Measurements from ENCODE around the gene USP54.
"Not testable (repeated sequence)": the region's sequence is repeated elsewhere in the genome, so short reads cannot be mapped to it uniquely, and the experiment has no call there.

Gene USP54

DNA sequence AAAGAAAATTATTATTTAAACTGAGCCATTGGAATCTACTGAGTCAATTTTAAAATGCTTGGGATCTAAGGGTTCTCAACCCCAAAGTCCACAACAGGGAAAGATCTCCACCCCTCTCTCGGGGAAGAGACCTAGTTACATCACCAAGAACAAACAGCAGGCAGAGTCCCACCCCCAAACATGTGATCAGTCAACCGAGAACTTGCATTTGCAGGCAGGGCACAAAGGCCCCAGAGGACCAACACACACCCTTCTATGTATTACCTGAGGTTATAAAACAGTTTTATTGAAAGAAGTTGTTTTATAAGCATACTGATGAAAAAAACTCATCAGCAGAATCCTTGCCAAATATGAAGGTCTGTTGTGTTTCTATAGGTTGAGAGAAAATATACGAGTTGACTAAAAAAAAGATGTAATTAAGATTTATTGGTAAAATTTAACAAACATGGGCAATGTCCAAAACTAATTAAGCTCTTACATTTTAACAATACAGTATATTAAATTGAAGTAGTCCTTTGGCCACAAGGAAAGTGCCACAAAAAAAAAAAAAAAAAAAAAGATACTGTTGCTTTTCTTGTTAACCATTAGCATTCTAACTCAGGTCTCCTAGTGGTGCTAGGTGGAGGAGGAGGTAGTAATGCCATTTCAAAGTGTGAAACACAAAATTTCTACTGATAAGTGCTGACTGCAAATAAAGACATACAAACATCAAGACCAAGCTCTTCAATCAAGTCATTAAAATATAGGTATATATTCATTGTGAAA is 975 bp upstream of the USP54 start:
- no peak for DNase-seq (ENCODE audit: low read depth)

DNA sequence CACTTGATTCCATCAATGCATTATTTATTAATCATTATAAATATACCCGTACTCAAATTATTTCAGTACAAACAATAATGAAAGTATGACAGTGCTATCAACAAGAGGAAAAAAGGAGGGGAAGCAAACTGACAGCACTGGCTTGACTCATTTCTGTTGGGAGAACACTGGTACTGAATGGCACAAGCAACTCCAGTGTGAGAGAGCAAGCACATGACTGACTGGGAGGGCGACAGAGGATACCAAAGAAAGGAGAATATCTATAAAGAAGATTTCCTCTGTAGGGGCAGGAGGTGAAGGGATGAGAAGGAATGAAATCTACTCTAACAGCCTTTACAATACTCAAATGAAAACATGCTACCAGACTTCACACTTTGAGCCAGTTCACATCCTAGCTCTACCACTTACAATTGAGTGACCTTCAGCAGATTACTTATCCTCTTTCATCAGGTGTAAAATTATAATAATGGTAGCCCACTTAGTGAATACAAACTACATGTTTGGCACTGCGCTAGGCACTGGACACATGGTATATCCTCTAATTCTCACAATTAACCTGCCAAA is 1.5 kb downstream of the USP54 start:
- DNase-seq (ENCODE audit: low read depth): no peak

DNA sequence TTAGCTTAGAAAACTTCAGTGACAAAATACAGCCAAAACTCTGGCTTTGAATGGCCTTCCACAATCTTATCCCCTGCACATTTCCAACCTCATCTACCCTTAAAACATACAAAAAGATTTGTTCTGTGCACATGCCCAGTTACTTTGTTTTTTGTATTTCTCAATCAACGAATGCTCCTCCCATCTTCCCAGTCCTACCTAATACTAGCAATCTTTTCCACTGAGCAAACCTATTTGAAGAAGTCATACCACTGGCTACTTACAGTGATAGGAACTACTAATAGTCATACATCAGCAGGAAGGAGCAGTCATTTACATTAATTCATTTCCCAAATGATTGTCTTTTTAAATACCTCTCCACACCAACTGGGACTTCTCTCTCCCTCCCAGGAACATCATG is 2.5 kb downstream of the USP54 start:
- no peak for DNase-seq (ENCODE audit: low read depth)

GRCh38 chr10:73586583-73586984 is 4.6 kb downstream of the USP54 start:
- DNase-seq (ENCODE audit: low read depth): no peak

DNA sequence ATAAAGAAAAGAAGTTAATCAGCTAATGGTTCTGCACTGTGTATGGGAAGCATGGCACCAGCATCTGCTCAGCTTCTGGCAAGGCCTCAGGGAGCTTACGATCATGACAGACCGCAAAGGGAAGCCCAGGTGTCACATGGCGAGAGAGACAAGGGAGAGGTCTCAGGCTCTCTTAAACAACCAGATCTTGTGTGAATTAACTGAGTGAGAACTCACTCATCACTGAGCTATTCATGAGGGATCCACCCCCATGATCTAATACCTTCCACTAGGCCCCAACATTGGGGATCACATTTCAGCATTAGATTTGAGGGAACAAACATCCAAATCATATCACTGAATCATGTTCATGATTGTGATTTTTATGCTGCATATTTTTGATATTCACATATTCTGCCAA is 5.8 kb downstream of the USP54 start:
- DNase-seq (ENCODE audit: low read depth): no peak

- no peak for DNase-seq (ENCODE audit: low read depth)
Observed at GRCh38 chr10:73584737-73585136, 6.4 kb downstream of the USP54 start.

- DNase-seq (ENCODE audit: low read depth): no peak
Observed at GRCh38 chr10:73581918-73582317, 9.2 kb downstream of the USP54 start.

DNA sequence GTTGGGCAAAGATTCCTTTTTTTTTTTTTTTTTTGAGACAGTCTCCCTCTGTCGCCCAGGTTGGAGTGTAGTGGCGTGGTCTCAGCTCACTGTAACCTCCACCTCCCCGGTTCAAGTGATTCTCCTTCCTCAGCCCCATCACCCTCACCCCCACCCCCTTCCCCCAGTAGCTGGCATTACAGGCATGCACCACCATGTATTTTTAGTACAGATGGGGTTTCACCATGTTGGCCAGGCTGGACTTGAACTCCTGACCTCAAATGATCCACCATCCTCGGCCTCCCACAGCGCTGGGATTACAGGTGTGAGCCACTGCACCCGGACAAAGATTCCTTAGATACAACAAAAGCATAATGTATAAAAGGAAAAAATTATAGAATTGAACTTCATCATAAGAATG is 12.2 kb downstream of the USP54 start:
- not testable (repeated sequence) for DNase-seq (ENCODE audit: low read depth)

- DNase-seq (ENCODE audit: low read depth): no peak
Observed at GRCh38 chr10:73577788-73578187, 13.4 kb downstream of the USP54 start.

DNA sequence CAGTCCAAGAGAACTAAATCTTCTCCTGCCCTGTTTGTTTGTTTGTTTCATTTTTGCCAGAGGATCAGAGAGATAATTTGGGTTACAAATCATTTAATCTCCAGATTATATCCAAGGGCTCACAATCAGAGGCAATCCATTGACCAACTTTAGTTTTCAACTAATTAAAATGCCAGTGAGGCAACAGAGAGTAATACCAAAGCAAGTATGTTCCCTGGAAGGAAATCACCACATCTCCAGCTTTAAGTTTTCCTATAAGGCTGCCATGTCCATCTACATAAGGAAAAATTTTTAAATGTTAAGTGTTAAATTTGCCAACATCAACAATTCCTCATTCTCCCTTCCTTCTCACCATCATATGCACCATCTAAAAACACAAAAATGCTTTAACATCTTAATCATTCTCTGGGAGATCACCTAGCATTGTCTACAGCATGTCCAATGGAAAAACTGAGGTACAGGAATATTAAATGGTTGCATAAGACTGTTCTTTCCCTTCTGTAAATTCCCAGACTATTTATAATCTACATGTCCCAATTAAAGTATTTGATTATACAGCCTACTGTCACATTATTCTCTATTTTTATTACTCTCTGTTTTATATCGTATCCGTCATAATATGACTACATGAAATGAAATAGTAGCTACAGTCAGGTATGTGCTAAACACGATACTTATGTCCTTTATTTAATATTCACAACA is 14.1 kb downstream of the USP54 start:
- no peak for DNase-seq (ENCODE audit: low read depth)

DNA sequence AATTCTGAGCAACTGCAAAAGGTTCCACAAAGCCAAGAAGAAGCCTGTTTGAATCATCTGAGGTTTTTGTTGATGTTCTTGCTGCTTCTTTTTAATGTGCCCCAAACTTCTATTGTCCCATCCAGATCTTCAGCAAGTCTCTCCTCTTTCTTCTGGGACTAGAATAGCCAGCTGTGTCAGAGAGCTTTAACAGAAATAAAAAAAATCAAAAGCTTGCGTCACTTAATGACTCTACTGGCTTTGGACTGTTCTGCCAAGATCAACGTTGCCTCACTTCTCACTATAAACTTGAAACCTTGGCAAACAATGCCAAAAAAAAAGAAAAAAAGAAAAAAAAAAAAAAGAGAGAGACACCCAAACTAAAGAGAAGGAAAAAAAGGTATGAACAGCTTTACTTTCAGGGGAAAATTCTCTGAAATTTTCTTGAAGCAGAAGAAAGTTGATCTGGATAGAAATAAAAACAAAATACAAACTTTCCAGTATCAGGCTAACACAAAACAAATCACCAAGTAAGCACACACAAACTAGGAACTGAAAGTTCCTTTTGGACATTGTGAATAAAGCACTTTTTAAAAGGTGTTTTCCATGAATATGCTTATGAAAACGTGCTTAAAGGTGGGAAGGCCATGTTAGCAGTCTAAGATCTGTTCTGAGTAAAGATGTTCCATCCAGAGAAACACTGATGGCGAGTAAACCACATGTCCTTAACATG is 14.8 kb downstream of the USP54 start:
- no peak for DNase-seq (ENCODE audit: low read depth)

DNA sequence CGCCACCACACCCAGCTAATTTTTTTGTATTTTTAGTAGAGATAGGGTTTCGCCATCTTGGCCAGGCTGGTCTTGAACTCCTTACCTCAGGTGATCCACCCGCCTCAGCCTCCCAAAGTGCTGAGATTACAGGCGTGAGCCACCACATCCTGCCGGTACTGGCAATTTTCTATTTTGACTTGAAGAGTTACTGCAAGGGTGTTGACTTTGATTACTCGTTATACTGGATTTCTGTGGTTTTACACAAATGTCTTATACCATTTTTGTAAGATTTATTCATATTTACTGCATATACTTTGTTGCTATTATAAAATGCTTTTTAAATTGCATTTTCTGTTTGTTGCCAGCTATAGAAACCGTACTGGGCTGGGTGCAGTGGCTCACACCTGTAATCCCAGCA is 24.1 kb downstream of the USP54 start:
- not testable (repeated sequence) for DNase-seq (ENCODE audit: low read depth)

DNA sequence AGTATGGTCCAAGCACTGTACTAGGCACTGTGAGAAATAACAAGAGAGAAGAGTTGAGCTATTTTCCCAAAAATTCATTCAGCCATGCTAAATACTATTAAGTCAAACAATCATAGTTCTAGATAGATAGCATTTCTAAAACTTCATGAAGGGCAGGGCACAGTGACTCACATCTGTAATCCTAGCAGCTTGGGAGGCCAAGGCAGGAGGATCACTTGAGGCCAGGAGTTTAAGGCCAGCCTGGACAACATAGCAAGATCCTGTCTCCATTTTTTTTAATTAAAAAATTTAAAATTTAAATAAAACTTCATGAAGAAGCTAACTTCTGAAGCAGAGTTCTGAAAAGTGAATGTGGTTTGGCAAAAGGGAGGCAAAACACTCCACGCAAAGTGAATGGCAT is 29.9 kb downstream of the USP54 start:
- no peak for DNase-seq (ENCODE audit: low read depth)

GRCh38 chr10:73559590-73559989 is 31.6 kb downstream of the USP54 start:
- no peak for DNase-seq (ENCODE audit: low read depth)

DNA sequence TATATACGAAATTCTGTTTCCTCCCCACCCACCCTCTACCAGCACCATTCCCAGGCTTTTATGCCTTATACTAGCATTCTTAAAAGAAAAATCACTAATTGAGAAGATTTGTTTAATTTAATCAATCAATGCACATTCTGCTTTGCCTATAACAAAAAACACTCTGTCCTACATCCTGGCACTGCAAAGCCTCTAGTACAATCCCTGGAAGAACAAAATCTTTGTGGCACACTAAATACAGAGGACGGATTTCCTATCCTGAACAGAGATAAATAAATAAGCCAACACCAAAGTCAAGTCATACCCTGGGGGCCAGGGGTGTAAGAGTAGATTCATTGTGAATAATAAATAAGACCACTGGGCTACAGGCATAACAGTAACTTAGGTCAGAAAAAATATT is 34.3 kb downstream of the USP54 start:
- DNase-seq (ENCODE audit: low read depth): no peak

GRCh38 chr10:73554721-73555120 is 36.4 kb downstream of the USP54 start:
- no peak for DNase-seq (ENCODE audit: low read depth)

- DNase-seq (ENCODE audit: low read depth): no peak
Observed at GRCh38 chr10:73553761-73554160, 37.4 kb downstream of the USP54 start.

- no peak for DNase-seq (ENCODE audit: low read depth)
Observed at GRCh38 chr10:73552819-73553715, 38.1 kb downstream of the USP54 start.

GRCh38 chr10:73551515-73551914 is 39.6 kb downstream of the USP54 start:
- DNase-seq (ENCODE audit: low read depth): no peak

DNA sequence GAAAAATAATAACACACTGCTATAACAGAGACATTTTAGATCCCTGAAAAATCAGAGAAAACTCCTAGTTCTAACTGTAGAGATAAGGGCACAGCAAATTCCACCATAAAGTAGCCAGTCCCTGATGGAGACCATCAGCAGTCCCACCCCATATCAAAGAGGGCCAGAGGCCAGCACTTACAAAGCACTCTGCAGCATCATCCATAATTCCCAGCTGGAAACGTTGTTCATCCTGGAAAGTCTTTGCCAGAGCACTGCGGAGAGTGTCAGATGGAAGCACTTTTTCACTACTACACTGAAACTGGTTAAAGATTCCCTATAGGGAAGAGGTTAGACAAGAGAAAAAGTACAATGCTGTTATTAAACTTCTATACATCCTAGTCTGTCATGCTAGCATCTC is 45.8 kb downstream of the USP54 start:
- DNase-seq (ENCODE audit: low read depth): no peak

DNA sequence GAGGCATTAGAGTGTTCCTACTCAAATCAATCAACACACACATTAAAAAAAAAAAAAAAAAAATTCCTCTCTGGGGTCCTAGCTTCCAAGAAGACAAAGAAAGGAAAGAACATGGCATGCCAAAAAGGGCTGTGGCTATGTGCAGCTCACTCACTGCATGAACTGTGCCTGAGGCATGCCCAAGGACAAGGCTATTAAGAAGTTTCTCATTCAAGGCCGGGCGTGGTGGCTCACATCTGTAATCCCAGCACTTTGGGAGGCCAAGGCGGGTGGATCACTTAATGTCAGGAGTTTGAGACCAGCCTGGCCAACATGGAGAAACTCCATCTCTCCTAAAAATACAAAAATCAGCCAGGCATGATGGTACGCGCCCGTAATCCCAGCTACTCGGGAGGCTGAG is 53.4 kb downstream of the USP54 start:
- no peak for DNase-seq (ENCODE audit: low read depth)

GRCh38 chr10:73537288-73537687 is 53.9 kb downstream of the USP54 start:
- DNase-seq (ENCODE audit: low read depth): no peak
